ENCODE measurements around the gene FUCA1. TPM values are rescaled to one million over a fixed set of nuclear protein-coding genes. Genes with fewer than 3 reads are reported as not detected.

Gene FUCA1
- total RNA-seq, 2 donors from 2014 or later: 4.7 to 4.8 TPM

DNA sequence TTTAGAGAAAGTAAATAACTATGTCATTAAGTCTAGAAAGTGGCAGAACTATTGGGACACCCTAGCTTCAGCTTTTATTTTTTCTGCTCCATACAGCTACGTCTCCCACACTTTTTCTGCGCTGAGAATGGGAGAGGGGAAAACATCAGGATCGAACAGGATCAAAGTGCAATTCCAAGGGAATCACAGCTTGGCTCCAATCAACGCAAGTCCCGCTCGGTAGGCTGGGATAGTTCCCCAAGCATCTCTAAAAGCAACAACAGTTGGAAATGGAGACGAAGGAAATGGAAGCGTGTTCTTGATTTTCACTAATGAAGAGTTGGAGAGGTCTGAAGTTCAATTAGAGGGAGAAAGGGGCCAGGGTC is 43.4 kb downstream of the FUCA1 start:
- peaks cover 21% of the 10 kb centered on the region for H3K4me1 Mint-ChIP-seq
- H3K27ac Mint-ChIP-seq: peak overlapping the region; percentile 94
- H3K9me3 ChIP-seq (ENCODE audit: control insufficient read depth, low read length, poor library complexity, severe bottlenecking): no peaks in the 10 kb centered on the region
- no peaks in the 10 kb centered on the region for H3K36me3 Mint-ChIP-seq (ENCODE audit: low read depth)
- peak overlapping the region; percentile 94 for H3K4me3 Mint-ChIP-seq
- no peaks in the 10 kb centered on the region for H3K27me3 Mint-ChIP-seq
- DNase-seq: no peak
- ATAC-seq: peak; percentile 3

DNA sequence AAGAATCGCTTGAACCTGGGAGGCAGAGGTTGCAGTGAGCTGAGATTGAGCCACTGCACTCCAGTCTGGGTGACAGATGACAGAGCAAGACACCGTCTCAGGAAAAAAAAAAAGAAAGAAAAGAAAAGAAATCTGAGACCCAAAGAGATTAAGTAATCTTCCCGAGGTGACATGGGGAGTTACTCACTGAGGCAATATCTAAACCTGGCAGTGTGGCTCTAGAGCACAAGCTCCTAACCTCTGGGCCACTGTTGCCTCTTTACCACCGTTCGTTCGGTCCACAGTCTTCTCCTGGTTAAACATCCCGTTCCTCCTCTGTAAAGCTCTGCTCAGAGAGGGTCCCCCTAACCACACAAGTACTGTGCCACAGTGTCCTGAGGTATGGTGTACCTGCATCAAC is 44.3 kb downstream of the FUCA1 start:
- no peaks in the 10 kb centered on the region for H3K36me3 Mint-ChIP-seq (ENCODE audit: low read depth)
- no peaks in the 10 kb centered on the region for H3K27me3 Mint-ChIP-seq
- peaks cover 21% of the 10 kb centered on the region for H3K4me1 Mint-ChIP-seq
- no peak overlapping the region for H3K4me3 Mint-ChIP-seq
- ATAC-seq: no peak
- H3K9me3 ChIP-seq (ENCODE audit: control insufficient read depth, low read length, poor library complexity, severe bottlenecking): no peaks in the 10 kb centered on the region
- DNase-seq: no peak
- H3K27ac Mint-ChIP-seq: peak overlapping the region; percentile 94

DNA sequence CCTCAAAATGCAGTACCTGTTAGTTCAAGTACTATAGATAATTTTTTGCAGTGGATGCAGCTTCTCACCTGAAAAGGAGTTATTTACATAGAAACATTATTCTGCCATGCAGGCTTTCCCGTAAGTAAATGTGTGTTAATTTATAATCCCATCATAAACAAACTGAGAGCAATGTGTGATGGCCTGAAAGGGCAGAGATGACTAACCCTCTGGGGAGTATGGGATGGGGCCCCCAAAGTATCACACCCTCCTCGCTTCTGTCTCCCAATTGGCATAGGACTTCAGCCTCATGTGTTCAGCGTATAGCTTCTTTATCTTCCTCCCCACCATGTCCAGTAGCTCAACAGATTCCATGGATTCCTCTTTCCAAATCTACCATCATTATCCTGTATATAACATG is 50.5 kb downstream of the FUCA1 start:
- H3K36me3 Mint-ChIP-seq (ENCODE audit: low read depth): no peaks in the 10 kb centered on the region
- no peak overlapping the region for H3K4me3 Mint-ChIP-seq
- ATAC-seq (no peak), DNase-seq (no peak)
- no peaks in the 10 kb centered on the region for H3K9me3 ChIP-seq (ENCODE audit: control insufficient read depth, low read length, poor library complexity, severe bottlenecking)
- H3K4me1 Mint-ChIP-seq: peaks cover 10% of the 10 kb centered on the region
- H3K27ac Mint-ChIP-seq: no peak overlapping the region
- no peaks in the 10 kb centered on the region for H3K27me3 Mint-ChIP-seq

GRCh38 chr1:23816906-23817305 is 51.2 kb downstream of the FUCA1 start:
- Mint-ChIP-seq H3K36me3 (ENCODE audit: low read depth) (no peaks in the 10 kb centered on the region), H3K27me3 (no peaks in the 10 kb centered on the region), H3K27ac (no peak overlapping the region), H3K4me3 (no peak overlapping the region), H3K4me1 (peaks cover 9% of the 10 kb centered on the region)
- DNase-seq: no peak
- no peak for ATAC-seq
- H3K9me3 ChIP-seq (ENCODE audit: control insufficient read depth, low read length, poor library complexity, severe bottlenecking): no peaks in the 10 kb centered on the region

GRCh38 chr1:23816361-23816760 is 51.7 kb downstream of the FUCA1 start:
- no peak overlapping the region for H3K27ac Mint-ChIP-seq
- peaks cover under 1% of the 10 kb centered on the region for H3K36me3 Mint-ChIP-seq (ENCODE audit: low read depth)
- no peak for ATAC-seq

GRCh38 chr1:23814016-23814415 is 54.1 kb downstream of the FUCA1 start:
- H3K4me1 Mint-ChIP-seq: peaks cover 19% of the 10 kb centered on the region
- peaks cover 6% of the 10 kb centered on the region for H3K36me3 Mint-ChIP-seq (ENCODE audit: low read depth)
- no peaks in the 10 kb centered on the region for H3K9me3 ChIP-seq (ENCODE audit: control insufficient read depth, low read length, poor library complexity, severe bottlenecking)
- H3K27me3 Mint-ChIP-seq: no peaks in the 10 kb centered on the region
- ATAC-seq: no peak
- DNase-seq: no peak
- H3K4me3 Mint-ChIP-seq: no peak overlapping the region
- H3K27ac Mint-ChIP-seq: no peak overlapping the region

More at GRCh38 chr1:23816361-23816760, 51.7 kb downstream of the FUCA1 start:
- H3K4me1 Mint-ChIP-seq: peaks cover 6% of the 10 kb centered on the region
- H3K9me3 ChIP-seq (ENCODE audit: control insufficient read depth, low read length, poor library complexity, severe bottlenecking): no peaks in the 10 kb centered on the region
- no peak for DNase-seq
- no peak overlapping the region for H3K4me3 Mint-ChIP-seq
- no peaks in the 10 kb centered on the region for H3K27me3 Mint-ChIP-seq

GRCh38 chr1:23810818-23811540 is 57.1 kb downstream of the FUCA1 start:
- H3K9me3 ChIP-seq (ENCODE audit: control insufficient read depth, low read length, poor library complexity, severe bottlenecking): no peaks in the 10 kb centered on the region
- peaks cover 6% of the 10 kb centered on the region for H3K36me3 Mint-ChIP-seq (ENCODE audit: low read depth)
- H3K4me3 Mint-ChIP-seq: no peak overlapping the region
- DNase-seq (peak in 1 of 3 donors; percentile 48), ATAC-seq (peak; percentile 75)
- no peaks in the 10 kb centered on the region for H3K27me3 Mint-ChIP-seq
- H3K4me1 Mint-ChIP-seq: peaks cover 19% of the 10 kb centered on the region
- peak overlapping the region; percentile 53 for H3K27ac Mint-ChIP-seq

DNA sequence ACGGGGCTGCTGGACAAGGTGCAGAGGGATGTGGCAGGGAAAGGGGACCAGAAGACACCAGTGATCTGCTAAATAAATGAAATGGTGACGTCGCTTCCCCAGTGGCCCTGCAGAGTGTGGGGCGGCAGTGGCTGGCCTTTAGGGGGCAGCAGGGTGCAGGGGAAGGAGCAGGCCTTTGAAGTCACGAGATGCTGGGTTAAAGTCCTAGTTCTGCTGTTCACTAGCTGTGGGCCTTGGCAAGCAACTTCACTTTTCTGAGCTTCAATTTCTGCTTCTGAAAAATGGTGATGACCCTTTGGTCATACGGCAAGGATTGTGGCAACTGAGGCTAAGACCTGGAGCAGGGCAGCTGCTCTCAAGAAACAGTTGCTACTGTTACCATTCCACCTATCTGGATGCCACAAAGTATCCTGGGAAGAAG is 58.3 kb downstream of the FUCA1 start:
- DNase-seq: peak; percentile 63 to 79 (median 67)
- H3K4me1 Mint-ChIP-seq: peaks cover 29% of the 10 kb centered on the region
- H3K9me3 ChIP-seq (ENCODE audit: control insufficient read depth, low read length, poor library complexity, severe bottlenecking): no peaks in the 10 kb centered on the region
- peak overlapping the region; percentile 9 for H3K27ac Mint-ChIP-seq
- ATAC-seq: peak; percentile 95
- no peak overlapping the region for H3K4me3 Mint-ChIP-seq
- peaks cover 11% of the 10 kb centered on the region for H3K36me3 Mint-ChIP-seq (ENCODE audit: low read depth)
- H3K27me3 Mint-ChIP-seq: no peaks in the 10 kb centered on the region

GRCh38 chr1:23807453-23807852 is 60.6 kb downstream of the FUCA1 start:
- H3K9me3 ChIP-seq (ENCODE audit: control insufficient read depth, low read length, poor library complexity, severe bottlenecking): no peaks in the 10 kb centered on the region
- Mint-ChIP-seq H3K4me1 (peaks cover 29% of the 10 kb centered on the region), H3K27ac (peak overlapping the region; percentile 47), H3K4me3 (no peak overlapping the region), H3K27me3 (no peaks in the 10 kb centered on the region), H3K36me3 (ENCODE audit: low read depth) (peaks cover 11% of the 10 kb centered on the region)
- DNase-seq: no peak
- ATAC-seq: no peak

- H3K9me3 ChIP-seq (ENCODE audit: control insufficient read depth, low read length, poor library complexity, severe bottlenecking): no peaks in the 10 kb centered on the region
- Mint-ChIP-seq H3K27ac (peak overlapping the region; percentile 74), H3K27me3 (no peaks in the 10 kb centered on the region), H3K4me1 (peaks cover 28% of the 10 kb centered on the region), H3K4me3 (no peak overlapping the region), H3K36me3 (ENCODE audit: low read depth) (peaks cover 10% of the 10 kb centered on the region)
- ATAC-seq: no peak
- no peak for DNase-seq
These were observed 61.8 kb downstream of the FUCA1 start for GRCh38 chr1:23806280-23806679.

GRCh38 chr1:23805025-23805424 is 63.1 kb downstream of the FUCA1 start:
- Mint-ChIP-seq H3K27ac (no peak overlapping the region), H3K36me3 (ENCODE audit: low read depth) (peaks cover 5% of the 10 kb centered on the region), H3K4me3 (no peak overlapping the region), H3K27me3 (no peaks in the 10 kb centered on the region), H3K4me1 (peaks cover 20% of the 10 kb centered on the region)
- DNase-seq: no peak
- ATAC-seq: no peak
- H3K9me3 ChIP-seq (ENCODE audit: control insufficient read depth, low read length, poor library complexity, severe bottlenecking): no peaks in the 10 kb centered on the region

DNA sequence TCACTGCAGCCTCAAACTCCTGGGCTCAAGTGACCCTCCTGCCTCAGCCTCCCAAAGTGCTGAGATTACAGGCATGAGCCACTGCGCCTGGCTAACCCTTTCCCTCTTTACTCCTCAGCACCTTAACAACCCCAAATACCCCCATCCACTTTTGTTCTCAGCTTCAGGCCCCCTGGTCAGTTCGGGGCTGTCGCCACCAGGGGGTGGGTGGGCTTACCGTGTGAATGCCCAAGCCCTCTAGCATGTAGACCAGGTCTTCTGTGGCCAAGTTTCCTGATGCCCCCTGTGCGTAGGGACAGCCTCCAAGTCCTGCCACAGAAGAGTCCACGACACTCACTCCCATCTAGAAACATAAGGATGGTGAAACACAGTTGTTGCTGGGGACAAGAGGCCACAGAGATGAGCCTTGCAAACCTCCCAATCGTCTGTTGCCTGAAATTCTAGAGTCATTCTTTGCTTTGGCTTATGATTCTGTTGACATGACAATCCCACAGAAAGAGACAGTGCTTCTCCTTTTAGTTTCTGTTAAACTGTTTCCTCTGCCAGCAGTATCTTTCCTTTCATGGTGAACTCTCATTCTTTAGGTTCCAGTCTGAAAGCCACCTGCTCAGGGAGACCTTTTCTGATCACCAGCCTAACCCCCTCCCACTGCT is 63.8 kb downstream of the FUCA1 start:
- Mint-ChIP-seq H3K4me3 (no peak overlapping the region), H3K27ac (peak overlapping the region; percentile 88), H3K36me3 (ENCODE audit: low read depth) (peaks cover 5% of the 10 kb centered on the region), H3K27me3 (no peaks in the 10 kb centered on the region), H3K4me1 (peaks cover 19% of the 10 kb centered on the region)
- ATAC-seq (no peak), DNase-seq (no peak)
- H3K9me3 ChIP-seq (ENCODE audit: control insufficient read depth, low read length, poor library complexity, severe bottlenecking): no peaks in the 10 kb centered on the region

DNA sequence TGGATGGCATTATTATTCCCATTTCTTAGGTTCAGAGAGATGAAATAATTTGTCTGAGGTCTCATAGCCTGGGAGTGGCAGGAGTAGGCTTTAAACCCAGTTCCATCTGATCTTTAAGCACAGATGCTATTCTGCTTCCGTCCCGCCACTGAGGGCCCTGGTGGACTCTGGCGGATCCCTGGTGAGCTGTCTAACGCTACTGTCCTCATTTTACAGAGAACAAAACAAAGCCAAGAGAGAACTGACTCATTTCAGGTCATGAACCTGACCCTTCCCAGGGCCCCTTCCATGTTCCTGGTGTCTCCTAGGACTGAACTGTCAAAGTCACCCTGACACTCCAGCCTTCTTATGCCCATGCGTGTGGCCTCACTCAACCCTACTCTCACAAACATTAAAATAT is 64.4 kb downstream of the FUCA1 start:
- DNase-seq: no peak
- H3K27me3 Mint-ChIP-seq: no peaks in the 10 kb centered on the region
- H3K4me3 Mint-ChIP-seq: no peak overlapping the region
- peak overlapping the region; percentile 88 for H3K27ac Mint-ChIP-seq
- no peak for ATAC-seq
- peaks cover 5% of the 10 kb centered on the region for H3K36me3 Mint-ChIP-seq (ENCODE audit: low read depth)
- H3K9me3 ChIP-seq (ENCODE audit: control insufficient read depth, low read length, poor library complexity, severe bottlenecking): no peaks in the 10 kb centered on the region
- H3K4me1 Mint-ChIP-seq: peaks cover 24% of the 10 kb centered on the region
